GM23338 (cell line): ENCODE data around the gene TSPEAR. TPM values are rescaled to one million over a fixed set of nuclear protein-coding genes. Genes with fewer than 3 reads are reported as not detected.

ENCODE experiments used
- ATAC-seq: fragments of 200-7000 bp; cut with Tn5 transposase; 3 replicates; pipeline ENCODE4 v1.9.1; 2020
- DNase-seq: peaks from one replicate; pipeline ENCODE4 v3.0.0-alpha.2; 2015; ENCODE audit warnings: low spot score
- H2AFZ ChIP-seq: fragments of 200-600 bp; sonication (generic); 2 replicates; pipeline ENCODE4 v1.8.0; 2016; ENCODE audit warnings: antibody characterized with exemption, mild to moderate bottlenecking, moderate library complexity
- H3F3A ChIP-seq: fragments of 200-600 bp; sonication (generic); replicated peaks from 2 replicates; pipeline ENCODE4 v1.8.0; 2017; ENCODE audit warnings: antibody characterized with exemption, mixed run types, low read depth
- H3K27ac ChIP-seq: fragments of 200-600 bp; sonication (generic); 2 replicates; pipeline ENCODE4 v1.6.1; 2016; ENCODE audit warnings: low read depth
- H3K27me3 ChIP-seq: fragments of 200-600 bp; sonication (generic); 2 replicates; pipeline ENCODE4 v1.8.0; 2016; ENCODE audit warnings: mild to moderate bottlenecking, mixed run types, moderate library complexity; ENCODE audit not compliant: insufficient read depth
- H3K36me3 ChIP-seq: fragments of 200-600 bp; sonication (generic); 2 replicates; pipeline ENCODE4 v1.8.0; 2016; ENCODE audit warnings: mild to moderate bottlenecking; ENCODE audit not compliant: insufficient read depth
- H3K4me1 ChIP-seq: fragments of 200-600 bp; sonication (generic); 2 replicates; pipeline ENCODE4 v1.8.0; 2016; ENCODE audit warnings: mild to moderate bottlenecking, moderate library complexity; ENCODE audit not compliant: insufficient read depth
- H3K4me2 ChIP-seq: fragments of 200-600 bp; sonication (generic); 2 replicates; pipeline ENCODE4 v1.7.1; 2017; ENCODE audit warnings: mixed run types
- H3K4me3 ChIP-seq: fragments of 200-600 bp; sonication (generic); 2 replicates; pipeline ENCODE4 v1.6.1; 2016; ENCODE audit warnings: mixed run types
- H3K79me2 ChIP-seq: fragments of 200-600 bp; sonication (generic); replicated peaks from 2 replicates; pipeline ENCODE4 v1.8.0; 2017; ENCODE audit warnings: mild to moderate bottlenecking; ENCODE audit not compliant: insufficient read depth
- H3K9me2 ChIP-seq: fragments of 200-600 bp; sonication (generic); 2 replicates; pipeline ENCODE4 v1.8.0; 2017; ENCODE audit not compliant: insufficient read depth
- H4K20me1 ChIP-seq: fragments of 200-600 bp; sonication (generic); replicated peaks from 2 replicates; pipeline ENCODE4 v1.8.0; 2017; ENCODE audit warnings: mild to moderate bottlenecking; ENCODE audit not compliant: insufficient read depth
- H3K27ac Mint-ChIP-seq: 2 replicates; pipeline ENCODE4 v1.8.0; 2020; ENCODE audit warnings: inconsistent platforms, mild to moderate bottlenecking, moderate library complexity, mixed read lengths
- H3K27me3 Mint-ChIP-seq: 3 replicates; pipeline ENCODE4 v1.8.0; 2022; ENCODE audit warnings: low read depth, mild to moderate bottlenecking, moderate library complexity, mixed read lengths, inconsistent platforms; ENCODE audit not compliant: insufficient read depth, poor library complexity
- H3K36me3 Mint-ChIP-seq: 3 replicates; pipeline ENCODE4 v1.8.0; 2021; ENCODE audit warnings: low read depth, mild to moderate bottlenecking, inconsistent platforms, moderate library complexity, mixed read lengths
- H3K4me1 Mint-ChIP-seq: 3 replicates; pipeline ENCODE4 v1.8.0; 2020; ENCODE audit warnings: mild to moderate bottlenecking, inconsistent platforms, mixed read lengths
- H3K4me3 Mint-ChIP-seq: 3 replicates; pipeline ENCODE4 v1.8.0; 2021; ENCODE audit warnings: moderate library complexity, mild to moderate bottlenecking, inconsistent platforms, mixed read lengths
- H3K9me3 Mint-ChIP-seq: 3 replicates; pipeline ENCODE4 v1.8.0; 2020; ENCODE audit warnings: moderate library complexity, mild to moderate bottlenecking, inconsistent platforms, mixed read lengths
- CREB1 ChIP-seq: fragments of 250-450 bp; sonication (Bioruptor Pico); IDR thresholded peaks from 2 replicates; pipeline ENCODE4 v1.5.0; 2020; ENCODE audit warnings: low read depth, mild to moderate bottlenecking, moderate library complexity
- EZH2 ChIP-seq: fragments of 200-600 bp; sonication (generic); IDR thresholded peaks from one replicate; pipeline ENCODE4 v1.8.0; 2017; ENCODE audit warnings: antibody characterized with exemption, mild to moderate bottlenecking, low read depth; ENCODE audit not compliant: unreplicated experiment
- EZH2phosphoT487 ChIP-seq: fragments of 200-600 bp; sonication (generic); IDR thresholded peaks from one replicate; pipeline ENCODE4 v1.8.1; 2018; ENCODE audit warnings: antibody characterized with exemption; ENCODE audit not compliant: unreplicated experiment
- JUNB ChIP-seq: IDR thresholded peaks from one replicate; pipeline ENCODE4 v1.6.1; 2016; ENCODE audit warnings: antibody characterized with exemption; ENCODE audit not compliant: unreplicated experiment
- NANOG ChIP-seq: IDR thresholded peaks from 2 replicates; pipeline ENCODE4 v1.6.1; 2016; ENCODE audit warnings: antibody characterized with exemption, borderline replicate concordance
- POLR2AphosphoS5 ChIP-seq: IDR thresholded peaks from 2 replicates; pipeline ENCODE4 v1.6.1; 2016; ENCODE audit warnings: antibody characterized with exemption, low read depth
- STAT1 ChIP-seq: IDR thresholded peaks from one replicate; pipeline ENCODE4 v1.6.1; 2016; ENCODE audit warnings: antibody characterized with exemption; ENCODE audit not compliant: unreplicated experiment
- ZNF114 ChIP-seq: fragments of 250-450 bp; sonication (Bioruptor Pico); IDR thresholded peaks from 2 replicates; pipeline ENCODE4 v1.5.0; 2020; ENCODE audit warnings: mild to moderate bottlenecking, moderate library complexity
- ZNF331 ChIP-seq: fragments of 250-450 bp; sonication (Bioruptor Pico); IDR thresholded peaks from 2 replicates; pipeline ENCODE4 v1.5.0; 2020; ENCODE audit warnings: low read depth, mild to moderate bottlenecking, moderate library complexity
- polyA plus RNA-seq: library from polyadenylated mRNA; unstranded; fragments of >200 nt; fragmentation: Nextera tagmentation; extraction: Ambion mirVana; gene quantifications from 2 replicates; pipeline ENCODE4 v1.2.1, GENCODE V29; 2016
- total RNA-seq: library from RNA; depleted of rRNA; stranded (reverse); fragments of >200 nt; shearing (Covaris generic); gene quantifications from 2 replicates; pipeline ENCODE4 v1.2.3, GENCODE V29; 2014
- TF ChIP-seq, protein P1 (sequence below), 2 experiments: fragments of 200-600 bp in 1 of 2; sonication (generic) in 1 of 2; conservative IDR thresholded peaks; 2 replicates each; pipeline versions ENCODE4 v1.5.1 to v1.6.1; 2016 to 2017; ENCODE audit warnings: antibody characterized with exemption in 2 of 2, low read depth in 2 of 2, mild to moderate bottlenecking in 2 of 2, moderate library complexity in 1 of 2
- TF ChIP-seq, protein P2 (sequence below): IDR thresholded peaks from one replicate; pipeline ENCODE4 v1.6.1; 2018; ENCODE audit warnings: antibody characterized with exemption; ENCODE audit not compliant: unreplicated experiment
- TF ChIP-seq, protein P3 (sequence below): IDR thresholded peaks from 2 replicates; pipeline ENCODE4 v1.6.1; 2016; ENCODE audit warnings: antibody characterized with exemption
- TF ChIP-seq, protein P4 (sequence below): fragments of 250-450 bp; sonication (Bioruptor Pico); IDR thresholded peaks from 2 replicates; pipeline ENCODE4 v1.5.0; 2020; ENCODE audit warnings: mild to moderate bottlenecking, moderate library complexity

Gene TSPEAR
- total and polyA plus RNA-seq, 2 experiments from 2014 or later, result 0.35 to 0.92 TPM

DNA sequence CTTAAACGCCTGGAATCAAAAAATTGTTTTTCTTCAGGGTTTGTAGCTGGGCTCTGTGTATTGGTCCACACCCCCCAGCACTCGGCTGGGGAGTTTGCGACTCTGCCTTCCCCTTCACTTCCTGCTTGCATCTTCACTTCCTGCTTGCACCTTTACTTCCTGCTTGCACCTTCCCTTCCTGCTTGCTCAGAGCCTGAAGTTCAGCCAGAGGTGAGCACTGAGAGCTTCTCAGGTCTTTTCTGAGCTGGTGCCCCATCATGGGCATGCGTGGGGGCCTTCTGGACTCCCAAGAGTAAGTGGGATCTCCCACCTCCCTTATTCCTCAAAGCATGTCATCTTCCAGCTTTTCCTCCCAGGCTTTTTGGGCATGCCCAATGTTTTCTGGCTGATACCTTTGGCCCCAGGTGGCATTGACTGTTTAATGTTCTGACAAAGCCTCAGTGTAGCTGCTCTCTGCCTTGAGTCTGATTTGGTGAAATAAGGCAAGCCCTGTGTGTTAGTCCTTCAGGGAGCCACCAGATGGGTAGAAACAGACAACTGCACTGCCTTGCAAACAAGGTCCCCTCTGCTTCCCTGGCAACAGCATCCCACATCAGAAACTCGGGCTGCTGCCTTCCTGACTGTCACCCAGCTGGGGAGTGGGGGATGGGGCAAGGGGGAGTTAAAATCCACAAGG, 163.6 kb downstream of the TSPEAR start:
- H2AFZ ChIP-seq, result no peak overlapping the region; the same call in 1 of the 2 replicates
- H3K27me3 ChIP-seq, result no peaks in the 10 kb centered on the region
- H3K36me3 Mint-ChIP-seq, result peaks cover 19% of the 10 kb centered on the region; the same call in 2 of the 3 replicates
- peaks cover 20% of the 10 kb centered on the region for H3K27me3 Mint-ChIP-seq
- H3K9me3 Mint-ChIP-seq, result peaks cover 15% of the 10 kb centered on the region
- H3K36me3 ChIP-seq, result no peaks in the 10 kb centered on the region; the same call in 1 of the 2 replicates
- H3K79me2 ChIP-seq, result no peaks in the 10 kb centered on the region
- DNase-seq (no peak), ATAC-seq (no peak)
- no peaks in the 10 kb centered on the region for H4K20me1 ChIP-seq
- no peaks in the 10 kb centered on the region for H3K9me2 ChIP-seq
- no peak overlapping the region for H3K4me3 ChIP-seq
- H3K27ac ChIP-seq, result peak overlapping the region; percentile 96; the same call in 1 of the 2 replicates
- H3K4me3 Mint-ChIP-seq, result no peak overlapping the region
- TF ChIP-seq CREB1 (CRISPR knock-in tag) (no peak), ZNF331 (no peak), EZH2 (no peak), JUNB (no peak), EZH2phosphoT487 (no peak), NANOG (no peak), STAT1 (no peak), POLR2AphosphoS5 (no peak), ZNF114 (CRISPR knock-in tag) (no peak)
- TF ChIP-seq, protein P1, sequence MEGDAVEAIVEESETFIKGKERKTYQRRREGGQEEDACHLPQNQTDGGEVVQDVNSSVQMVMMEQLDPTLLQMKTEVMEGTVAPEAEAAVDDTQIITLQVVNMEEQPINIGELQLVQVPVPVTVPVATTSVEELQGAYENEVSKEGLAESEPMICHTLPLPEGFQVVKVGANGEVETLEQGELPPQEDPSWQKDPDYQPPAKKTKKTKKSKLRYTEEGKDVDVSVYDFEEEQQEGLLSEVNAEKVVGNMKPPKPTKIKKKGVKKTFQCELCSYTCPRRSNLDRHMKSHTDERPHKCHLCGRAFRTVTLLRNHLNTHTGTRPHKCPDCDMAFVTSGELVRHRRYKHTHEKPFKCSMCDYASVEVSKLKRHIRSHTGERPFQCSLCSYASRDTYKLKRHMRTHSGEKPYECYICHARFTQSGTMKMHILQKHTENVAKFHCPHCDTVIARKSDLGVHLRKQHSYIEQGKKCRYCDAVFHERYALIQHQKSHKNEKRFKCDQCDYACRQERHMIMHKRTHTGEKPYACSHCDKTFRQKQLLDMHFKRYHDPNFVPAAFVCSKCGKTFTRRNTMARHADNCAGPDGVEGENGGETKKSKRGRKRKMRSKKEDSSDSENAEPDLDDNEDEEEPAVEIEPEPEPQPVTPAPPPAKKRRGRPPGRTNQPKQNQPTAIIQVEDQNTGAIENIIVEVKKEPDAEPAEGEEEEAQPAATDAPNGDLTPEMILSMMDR (conservative IDR thresholded peaks at IDR 0.05; ENCODE audit: low read depth in 2 of 2), result no peak
- TF ChIP-seq, protein P2, sequence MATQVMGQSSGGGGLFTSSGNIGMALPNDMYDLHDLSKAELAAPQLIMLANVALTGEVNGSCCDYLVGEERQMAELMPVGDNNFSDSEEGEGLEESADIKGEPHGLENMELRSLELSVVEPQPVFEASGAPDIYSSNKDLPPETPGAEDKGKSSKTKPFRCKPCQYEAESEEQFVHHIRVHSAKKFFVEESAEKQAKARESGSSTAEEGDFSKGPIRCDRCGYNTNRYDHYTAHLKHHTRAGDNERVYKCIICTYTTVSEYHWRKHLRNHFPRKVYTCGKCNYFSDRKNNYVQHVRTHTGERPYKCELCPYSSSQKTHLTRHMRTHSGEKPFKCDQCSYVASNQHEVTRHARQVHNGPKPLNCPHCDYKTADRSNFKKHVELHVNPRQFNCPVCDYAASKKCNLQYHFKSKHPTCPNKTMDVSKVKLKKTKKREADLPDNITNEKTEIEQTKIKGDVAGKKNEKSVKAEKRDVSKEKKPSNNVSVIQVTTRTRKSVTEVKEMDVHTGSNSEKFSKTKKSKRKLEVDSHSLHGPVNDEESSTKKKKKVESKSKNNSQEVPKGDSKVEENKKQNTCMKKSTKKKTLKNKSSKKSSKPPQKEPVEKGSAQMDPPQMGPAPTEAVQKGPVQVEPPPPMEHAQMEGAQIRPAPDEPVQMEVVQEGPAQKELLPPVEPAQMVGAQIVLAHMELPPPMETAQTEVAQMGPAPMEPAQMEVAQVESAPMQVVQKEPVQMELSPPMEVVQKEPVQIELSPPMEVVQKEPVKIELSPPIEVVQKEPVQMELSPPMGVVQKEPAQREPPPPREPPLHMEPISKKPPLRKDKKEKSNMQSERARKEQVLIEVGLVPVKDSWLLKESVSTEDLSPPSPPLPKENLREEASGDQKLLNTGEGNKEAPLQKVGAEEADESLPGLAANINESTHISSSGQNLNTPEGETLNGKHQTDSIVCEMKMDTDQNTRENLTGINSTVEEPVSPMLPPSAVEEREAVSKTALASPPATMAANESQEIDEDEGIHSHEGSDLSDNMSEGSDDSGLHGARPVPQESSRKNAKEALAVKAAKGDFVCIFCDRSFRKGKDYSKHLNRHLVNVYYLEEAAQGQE, result no peak
- TF ChIP-seq, protein P3, sequence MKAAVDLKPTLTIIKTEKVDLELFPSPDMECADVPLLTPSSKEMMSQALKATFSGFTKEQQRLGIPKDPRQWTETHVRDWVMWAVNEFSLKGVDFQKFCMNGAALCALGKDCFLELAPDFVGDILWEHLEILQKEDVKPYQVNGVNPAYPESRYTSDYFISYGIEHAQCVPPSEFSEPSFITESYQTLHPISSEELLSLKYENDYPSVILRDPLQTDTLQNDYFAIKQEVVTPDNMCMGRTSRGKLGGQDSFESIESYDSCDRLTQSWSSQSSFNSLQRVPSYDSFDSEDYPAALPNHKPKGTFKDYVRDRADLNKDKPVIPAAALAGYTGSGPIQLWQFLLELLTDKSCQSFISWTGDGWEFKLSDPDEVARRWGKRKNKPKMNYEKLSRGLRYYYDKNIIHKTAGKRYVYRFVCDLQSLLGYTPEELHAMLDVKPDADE, result no peak
- TF ChIP-seq, protein P4, sequence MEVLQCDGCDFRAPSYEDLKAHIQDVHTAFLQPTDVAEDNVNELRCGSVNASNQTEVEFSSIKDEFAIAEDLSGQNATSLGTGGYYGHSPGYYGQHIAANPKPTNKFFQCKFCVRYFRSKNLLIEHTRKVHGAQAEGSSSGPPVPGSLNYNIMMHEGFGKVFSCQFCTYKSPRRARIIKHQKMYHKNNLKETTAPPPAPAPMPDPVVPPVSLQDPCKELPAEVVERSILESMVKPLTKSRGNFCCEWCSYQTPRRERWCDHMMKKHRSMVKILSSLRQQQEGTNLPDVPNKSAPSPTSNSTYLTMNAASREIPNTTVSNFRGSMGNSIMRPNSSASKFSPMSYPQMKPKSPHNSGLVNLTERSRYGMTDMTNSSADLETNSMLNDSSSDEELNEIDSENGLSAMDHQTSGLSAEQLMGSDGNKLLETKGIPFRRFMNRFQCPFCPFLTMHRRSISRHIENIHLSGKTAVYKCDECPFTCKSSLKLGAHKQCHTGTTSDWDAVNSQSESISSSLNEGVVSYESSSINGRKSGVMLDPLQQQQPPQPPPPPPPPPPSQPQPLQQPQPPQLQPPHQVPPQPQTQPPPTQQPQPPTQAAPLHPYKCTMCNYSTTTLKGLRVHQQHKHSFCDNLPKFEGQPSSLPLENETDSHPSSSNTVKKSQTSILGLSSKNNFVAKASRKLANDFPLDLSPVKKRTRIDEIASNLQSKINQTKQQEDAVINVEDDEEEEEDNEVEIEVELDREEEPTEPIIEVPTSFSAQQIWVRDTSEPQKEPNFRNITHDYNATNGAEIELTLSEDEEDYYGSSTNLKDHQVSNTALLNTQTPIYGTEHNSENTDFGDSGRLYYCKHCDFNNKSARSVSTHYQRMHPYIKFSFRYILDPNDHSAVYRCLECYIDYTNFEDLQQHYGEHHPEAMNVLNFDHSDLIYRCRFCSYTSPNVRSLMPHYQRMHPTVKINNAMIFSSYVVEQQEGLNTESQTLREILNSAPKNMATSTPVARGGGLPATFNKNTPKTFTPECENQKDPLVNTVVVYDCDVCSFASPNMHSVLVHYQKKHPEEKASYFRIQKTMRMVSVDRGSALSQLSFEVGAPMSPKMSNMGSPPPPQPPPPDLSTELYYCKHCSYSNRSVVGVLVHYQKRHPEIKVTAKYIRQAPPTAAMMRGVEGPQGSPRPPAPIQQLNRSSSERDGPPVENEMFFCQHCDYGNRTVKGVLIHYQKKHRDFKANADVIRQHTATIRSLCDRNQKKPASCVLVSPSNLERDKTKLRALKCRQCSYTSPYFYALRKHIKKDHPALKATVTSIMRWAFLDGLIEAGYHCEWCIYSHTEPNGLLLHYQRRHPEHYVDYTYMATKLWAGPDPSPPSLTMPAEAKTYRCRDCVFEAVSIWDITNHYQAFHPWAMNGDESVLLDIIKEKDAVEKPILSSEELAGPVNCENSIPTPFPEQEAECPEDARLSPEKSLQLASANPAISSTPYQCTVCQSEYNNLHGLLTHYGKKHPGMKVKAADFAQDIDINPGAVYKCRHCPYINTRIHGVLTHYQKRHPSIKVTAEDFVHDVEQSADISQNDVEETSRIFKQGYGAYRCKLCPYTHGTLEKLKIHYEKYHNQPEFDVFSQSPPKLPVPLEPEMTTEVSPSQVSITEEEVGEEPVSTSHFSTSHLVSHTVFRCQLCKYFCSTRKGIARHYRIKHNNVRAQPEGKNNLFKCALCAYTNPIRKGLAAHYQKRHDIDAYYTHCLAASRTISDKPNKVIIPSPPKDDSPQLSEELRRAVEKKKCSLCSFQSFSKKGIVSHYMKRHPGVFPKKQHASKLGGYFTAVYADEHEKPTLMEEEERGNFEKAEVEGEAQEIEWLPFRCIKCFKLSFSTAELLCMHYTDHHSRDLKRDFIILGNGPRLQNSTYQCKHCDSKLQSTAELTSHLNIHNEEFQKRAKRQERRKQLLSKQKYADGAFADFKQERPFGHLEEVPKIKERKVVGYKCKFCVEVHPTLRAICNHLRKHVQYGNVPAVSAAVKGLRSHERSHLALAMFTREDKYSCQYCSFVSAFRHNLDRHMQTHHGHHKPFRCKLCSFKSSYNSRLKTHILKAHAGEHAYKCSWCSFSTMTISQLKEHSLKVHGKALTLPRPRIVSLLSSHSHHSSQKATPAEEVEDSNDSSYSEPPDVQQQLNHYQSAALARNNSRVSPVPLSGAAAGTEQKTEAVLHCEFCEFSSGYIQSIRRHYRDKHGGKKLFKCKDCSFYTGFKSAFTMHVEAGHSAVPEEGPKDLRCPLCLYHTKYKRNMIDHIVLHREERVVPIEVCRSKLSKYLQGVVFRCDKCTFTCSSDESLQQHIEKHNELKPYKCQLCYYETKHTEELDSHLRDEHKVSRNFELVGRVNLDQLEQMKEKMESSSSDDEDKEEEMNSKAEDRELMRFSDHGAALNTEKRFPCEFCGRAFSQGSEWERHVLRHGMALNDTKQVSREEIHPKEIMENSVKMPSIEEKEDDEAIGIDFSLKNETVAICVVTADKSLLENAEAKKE (CRISPR knock-in tag), result no peak
- H3F3A ChIP-seq, result no peaks in the 10 kb centered on the region
- peaks cover 43% of the 10 kb centered on the region for H3K4me1 Mint-ChIP-seq
- H3K4me2 ChIP-seq, result peak overlapping the region; percentile 58; the same call in 1 of the 2 replicates
- H3K4me1 ChIP-seq, result peaks cover 25% of the 10 kb centered on the region
- peak overlapping the region; percentile 39 for H3K27ac Mint-ChIP-seq
